Measurements from ENCODE around the gene ABCD1.
A peak's percentile ranks its signal among the peaks of the same experiment; 100 is the strongest.
"Not testable (repeated sequence)": the region's sequence is repeated elsewhere in the genome, so short reads cannot be mapped to it uniquely, and the experiment has no call there.

The ABCD1 gene

GRCh38 chrX:153724252-153725038 lies at the start of gene ABCD1, which contains the start of gene BCAP31:
Gene ABCD1 (plus strand): TSS chrX:153724856. CDS start chrX:153725267, 411 bp downstream.
Gene BCAP31 (minus strand): TSS chrX:153724387. CDS start chrX:153723244, 1,143 bp downstream.
- peak; percentile 85 for DNase-seq

- DNase-seq, result no peak
These were observed 43.5 kb upstream of the ABCD1 start for GRCh38 chrX:153681175-153681574.

- not testable (repeated sequence) for DNase-seq
These were observed 41.2 kb upstream of the ABCD1 start for GRCh38 chrX:153683486-153683885.

- no peak for DNase-seq
These were observed 40.0 kb upstream of the ABCD1 start for GRCh38 chrX:153684467-153685155.

- no peak for DNase-seq
These were observed 39.5 kb upstream of the ABCD1 start for GRCh38 chrX:153685156-153685536.

- no peak for DNase-seq
These were observed 38.6 kb upstream of the ABCD1 start for GRCh38 chrX:153685751-153686696.

- DNase-seq, result no peak
These were observed 37.9 kb upstream of the ABCD1 start for GRCh38 chrX:153686711-153687110.

GRCh38 chrX:153687121-153688039 lies 37.3 kb upstream of the ABCD1 start, which contains the start of gene SLC6A8:
Gene SLC6A8 (plus strand): TSS chrX:153687926. CDS start chrX:153688575, 649 bp downstream.
- no peak for DNase-seq

- DNase-seq, result no peak
These were observed 36.6 kb upstream of the ABCD1 start for GRCh38 chrX:153688071-153688470.

GRCh38 chrX:153688506-153688905 lies 36.1 kb upstream of the ABCD1 start:
- no peak for DNase-seq

- DNase-seq, result no peak
These were observed 35.6 kb upstream of the ABCD1 start for GRCh38 chrX:153688911-153689590.

- DNase-seq, result no peak
These were observed 34.8 kb upstream of the ABCD1 start for GRCh38 chrX:153689654-153690465.

- DNase-seq, result no peak
These were observed 34.2 kb upstream of the ABCD1 start for GRCh38 chrX:153690466-153690865.

GRCh38 chrX:153691032-153691827 lies 33.4 kb upstream of the ABCD1 start:
- DNase-seq, result not testable (repeated sequence)

GRCh38 chrX:153692003-153692402 lies 32.7 kb upstream of the ABCD1 start:
- no peak for DNase-seq

- DNase-seq, result no peak
These were observed 32.0 kb upstream of the ABCD1 start for GRCh38 chrX:153692611-153693156.

GRCh38 chrX:153693216-153694086 lies 31.2 kb upstream of the ABCD1 start:
- DNase-seq, result no peak

GRCh38 chrX:153694256-153694655 lies 30.4 kb upstream of the ABCD1 start:
- DNase-seq, result not testable (repeated sequence)

Data from NCI-H1048 (cell line).